Psoas muscle (tissue), 8 donors: ENCODE data around the gene LMOD3. TPM values are rescaled to one million over a fixed set of nuclear protein-coding genes. Genes with fewer than 3 reads are reported as not detected.

Experiments
- ATAC-seq, 4 donors: fragments of 200-7000 bp; cut with Tn5 transposase; one replicate each; pipeline ENCODE4 v1.9.1; 2020; ENCODE audit warnings: moderate library complexity in 3 of 4, mild to moderate bottlenecking in 2 of 4
- DNase-seq, 2 donors: peaks; one replicate each; pipeline ENCODE4 v3.0.0-alpha.2; 2020
- H3K27ac ChIP-seq: fragments of 200-600 bp; one replicate; pipeline ENCODE4 v1.8.0; 2022
- H3K27me3 ChIP-seq, 3 donors: fragments of 200-600 bp in 1 of 3; one replicate each; pipeline versions ENCODE4 v1.6.1 to v1.8.0; 2013 to 2022; ENCODE audit warnings: low read length in 2 of 3, mild to moderate bottlenecking in 2 of 3, moderate library complexity in 1 of 3; ENCODE audit not compliant: insufficient read depth in 3 of 3
- H3K36me3 ChIP-seq, 2 donors: fragments of 200-600 bp in 1 of 2; one replicate each; pipeline versions ENCODE4 v1.6.1 to v1.8.0; 2013 to 2022; ENCODE audit warnings: low read depth in 1 of 2, mild to moderate bottlenecking in 1 of 2, moderate library complexity in 1 of 2; ENCODE audit not compliant: insufficient read depth in 1 of 2
- H3K4me1 ChIP-seq: fragments of 200-600 bp; one replicate; pipeline ENCODE4 v1.8.0; 2022
- H3K4me3 ChIP-seq: fragments of 200-600 bp; one replicate; pipeline ENCODE4 v1.8.0; 2022; ENCODE audit warnings: mild to moderate bottlenecking
- H3K9me3 ChIP-seq: fragments of 200-600 bp; one replicate; pipeline ENCODE4 v1.8.0; 2022
- CTCF ChIP-seq: fragments of 200-600 bp; IDR thresholded peaks from one replicate; pipeline ENCODE4 v1.8.0; 2022; ENCODE audit warnings: antibody characterized with exemption
- WGBS, 3 donors: extraction: QIAGEN DNeasy Blood & Tissue Kit; methylation state at CpG; one replicate each; pipeline versions ENCODE4 v1.1.6 to v1.1.7; 2013; 5-methylcytosine and 5-hydroxymethylcytosine counted together
- intact Hi-C, 2 donors: fragments of 100-400 bp; cut with DNase I; formaldehyde crosslinking; loops; one replicate each; pipeline versions ENCODE4 v1.11.0 to v1.14.2; 2022
- polyA plus RNA-seq, 3 donors: library from polyadenylated mRNA; stranded (reverse); fragments of 200-250 nt; gene quantifications; one replicate each; pipeline ENCODE4 v1.2.3, GENCODE V29; 2013
- total RNA-seq, 4 donors: library from RNA; stranded (reverse); fragmentation: NEBNext Ultra II Directional in 2 of 4; extraction: Animal tissue kit (Norgen Biotek cat#: 25700) in 2 of 4; gene quantifications; one replicate each; pipeline versions ENCODE4 v1.2.1 to v1.2.4, GENCODE V29; 2021 to 2023
- donor health status: healthy with polysubstance abuse.
- donor health status: DM: no; HTN: no; CAD: no; lungs with moderate emphysema.
- donor health status: Bipolar disorder and iron deficiency.
- donor health status: healthy.
- donor health status: DM: yes; HTN: yes; CAD: no.
- donor health status: DM: no; HTN: no; CAD: no.
- donor health status: DM: no; HTN: no; CAD: no.
- donor health status: DM: yes; HTN: yes; CAD: no.

The LMOD3 gene
- total and polyA plus RNA-seq, 7 donors = 9.0 to 258 (median 133) TPM

- no peak for DNase-seq
These were observed 64.0 kb downstream of the LMOD3 start for GRCh38 chr3:69058180-69058946.

More at GRCh38 chr3:69058180-69058946, 64.0 kb downstream of the LMOD3 start:
- WGBS, 3 donors = 90 to 92% (median 91%) methylated on average over 3 of the region's 3 CpGs
- ATAC-seq = no peak
- Histone ChIP-seq H3K27me3 (no peaks in the 10 kb centered on the region), H3K4me1 (no peaks in the 10 kb centered on the region), H3K27ac (no peak overlapping the region), H3K9me3 (no peaks in the 10 kb centered on the region), H3K4me3 (no peak overlapping the region), H3K36me3 (peaks cover 11 to 99% of the 10 kb centered on the region in 2 donors)
- intact Hi-C loops = loop anchor here in 1 of 2 donors (10.0 kb wide), 1 partner anchor 246 kb away; no protein-coding TSS in a partner anchor
- no peak for TF ChIP-seq CTCF

Other genes with a start within 250 kb of the LMOD3 start
- gene TAFA4, start 190.0 kb downstream of the LMOD3 start, total RNA-seq = under 1 TPM in 1 of 4 donors, not detected in 3; 0.10 TPM
- gene TAFA4, start 190.0 kb downstream of the LMOD3 start, polyA plus RNA-seq = under 1 TPM in 1 of 3 donors, not detected in 2; 0.01 TPM
- 10 to 100 TPM; 13.1 to 33.0 (median 21.4) TPM for gene EOGT, start 108.9 kb downstream of the LMOD3 start, total RNA-seq
- 10 to 100 TPM; 10.2 to 13.9 (median 11.5) TPM for gene EOGT, start 108.9 kb downstream of the LMOD3 start, polyA plus RNA-seq
- 10 to 100 TPM; 23.0 to 31.5 (median 29.3) TPM for gene TMF1, start 70.3 kb downstream of the LMOD3 start, total RNA-seq
- 10 to 100 TPM in 2 of 3 donors, 1 to 10 TPM in 1; 6.7 to 25.9 (median 10.1) TPM for gene TMF1, start 70.3 kb downstream of the LMOD3 start, polyA plus RNA-seq
- gene UBA3, start 42.2 kb downstream of the LMOD3 start, total RNA-seq = 10 to 100 TPM; 32.7 to 44.6 (median 42.3) TPM
- gene UBA3, start 42.2 kb downstream of the LMOD3 start, polyA plus RNA-seq = 10 to 100 TPM; 20.5 to 59.3 (median 29.5) TPM
- 100 to 1,000 TPM; 121 to 191 (median 156) TPM for gene ARL6IP5, start 37.7 kb downstream of the LMOD3 start, total RNA-seq
- 100 to 1,000 TPM in 2 of 3 donors, 10 to 100 TPM in 1; 82.1 to 171 (median 146) TPM for gene ARL6IP5, start 37.7 kb downstream of the LMOD3 start, polyA plus RNA-seq